ENCODE measurements around the gene FAM114A2.
"Not testable (repeated sequence)": the region's sequence is repeated elsewhere in the genome, so short reads cannot be mapped to it uniquely, and the experiment has no call there.

FAM114A2 gene

DNA sequence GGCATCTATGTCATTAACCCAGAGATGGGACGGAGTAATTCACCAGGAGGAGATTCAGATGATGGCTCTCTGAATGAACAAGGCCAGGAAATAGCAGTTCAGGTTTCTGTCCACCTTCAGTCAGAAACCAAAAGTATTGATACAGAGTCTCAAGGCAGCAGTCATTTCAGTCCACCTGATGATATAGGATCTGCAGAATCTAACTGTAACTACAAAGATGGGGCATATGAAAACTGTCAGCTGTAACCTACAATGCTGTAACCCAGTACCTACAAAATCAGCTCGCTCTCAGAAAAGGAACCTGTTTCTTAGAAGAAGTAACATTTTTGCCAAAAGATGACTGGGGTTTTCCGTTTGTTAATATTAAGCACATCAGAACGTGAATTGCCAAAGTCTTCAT lies 14.8 kb upstream of the FAM114A2 start:
- in situ Hi-C loops (cut with HindIII; ENCODE audit: low sequenced_read_pairs) = no loop called here

DNA sequence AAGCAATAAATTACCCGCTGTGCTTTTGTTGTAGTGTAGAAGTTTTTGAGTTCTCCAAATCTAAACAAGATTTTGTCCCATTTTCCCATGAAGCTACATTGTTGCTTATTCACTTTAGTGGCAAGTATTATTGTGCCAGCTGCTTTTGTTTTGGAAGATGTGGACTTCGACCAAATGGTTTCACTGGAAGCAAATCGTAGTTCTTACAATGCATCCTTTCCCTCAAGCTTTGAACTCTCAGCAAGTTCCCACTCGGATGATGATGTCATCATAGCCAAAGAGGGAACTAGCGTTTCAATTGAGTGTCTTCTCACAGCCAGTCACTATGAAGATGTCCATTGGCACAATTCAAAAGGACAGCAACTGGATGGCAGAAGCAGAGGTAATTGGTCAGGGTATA lies 10.9 kb upstream of the FAM114A2 start:
- in situ Hi-C loops (cut with HindIII; ENCODE audit: low sequenced_read_pairs) = no loop called here

- in situ Hi-C loops (cut with HindIII; ENCODE audit: low sequenced_read_pairs) = no loop called here
These were observed 8.6 kb upstream of the FAM114A2 start for GRCh38 chr5:154047324-154047723.

GRCh38 chr5:154046486-154046885 lies 7.8 kb upstream of the FAM114A2 start:
- in situ Hi-C loops (cut with HindIII; ENCODE audit: low sequenced_read_pairs) = no loop called here

DNA sequence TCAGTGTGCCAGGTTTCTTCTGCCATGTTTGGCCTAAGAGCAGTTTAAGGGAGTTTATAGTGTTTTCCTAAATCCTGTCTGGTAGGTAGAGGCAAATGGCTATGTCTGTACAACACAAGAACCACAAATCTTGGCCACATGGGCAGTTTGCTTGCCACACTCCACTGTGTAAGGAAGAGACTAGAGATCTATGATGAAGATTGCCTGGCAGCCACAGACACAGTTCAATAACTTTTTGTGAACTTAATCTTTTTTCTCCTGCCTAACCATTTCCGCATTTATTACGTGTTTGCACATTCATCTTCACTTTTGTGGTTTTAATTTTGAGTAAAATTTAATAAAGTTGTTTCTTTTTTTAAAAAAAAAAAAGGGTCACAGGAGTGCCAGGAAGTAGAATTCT lies 5.9 kb upstream of the FAM114A2 start:
- in situ Hi-C loops (cut with HindIII; ENCODE audit: low sequenced_read_pairs) = loop anchor here (5.0 kb wide), 1 partner anchor 37 kb away; no protein-coding TSS in a partner anchor

DNA sequence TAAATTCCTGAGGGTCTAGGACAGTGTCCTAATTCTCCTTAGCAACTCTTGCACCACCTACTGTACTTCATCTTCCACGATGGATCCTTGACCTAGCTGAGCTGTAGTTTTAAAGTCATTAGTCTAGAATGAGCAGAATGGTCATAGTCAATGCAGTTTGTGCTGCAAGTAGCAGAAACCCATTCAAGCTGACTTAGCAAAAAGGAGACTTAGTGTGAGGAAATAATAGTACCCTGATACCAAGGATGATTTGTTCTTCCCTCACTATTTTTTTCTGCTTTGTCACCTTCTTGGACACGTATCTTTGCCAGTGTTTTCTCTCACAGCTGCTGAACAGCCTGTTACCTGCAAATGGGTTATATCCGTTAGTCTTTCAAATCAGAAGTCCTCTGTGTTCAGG lies 5.4 kb upstream of the FAM114A2 start:
- in situ Hi-C loops (cut with HindIII; ENCODE audit: low sequenced_read_pairs) = loop anchor here (5.0 kb wide), 1 partner anchor 37 kb away; no protein-coding TSS in a partner anchor

DNA sequence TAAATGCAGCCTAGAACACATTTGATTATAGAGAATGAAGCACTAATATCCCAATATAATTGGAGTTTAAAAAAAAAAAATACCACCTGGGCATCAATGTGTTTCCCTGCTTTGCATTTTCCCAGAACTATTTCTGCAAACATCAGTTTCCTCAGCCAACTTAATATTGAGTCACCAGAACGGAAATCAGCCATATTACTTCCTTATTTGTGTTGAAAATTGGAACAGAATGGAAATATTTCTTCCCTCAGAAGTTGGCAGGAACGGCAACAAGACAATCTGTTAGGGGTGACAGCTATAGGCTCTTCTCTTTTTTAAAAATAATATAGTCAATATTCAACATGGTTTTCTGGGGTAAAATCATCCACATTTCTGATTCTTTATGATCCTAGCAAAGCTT lies 4.1 kb upstream of the FAM114A2 start:
- in situ Hi-C loops (cut with HindIII; ENCODE audit: low sequenced_read_pairs) = loop anchor here (5.0 kb wide), 1 partner anchor 35 kb away; no protein-coding TSS in a partner anchor

DNA sequence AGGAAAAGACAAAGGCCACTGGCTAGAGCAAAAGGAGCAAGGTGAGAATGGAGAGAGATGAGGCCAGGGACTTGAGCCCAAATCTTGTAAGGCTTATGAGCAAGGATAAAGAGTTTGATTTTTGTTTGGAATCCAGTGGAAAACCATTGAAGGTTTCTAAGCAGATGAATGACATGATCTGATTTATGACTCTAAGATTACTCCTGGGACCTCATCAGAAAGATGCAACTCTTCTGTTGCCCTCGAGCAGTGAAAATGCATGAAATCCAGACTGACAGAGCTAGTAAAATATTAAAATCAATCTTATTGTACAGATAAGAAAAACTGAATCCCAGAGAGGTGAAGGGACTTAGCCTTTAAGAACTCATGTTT lies 734 bp upstream of the FAM114A2 start:
- in situ Hi-C loops (cut with HindIII; ENCODE audit: low sequenced_read_pairs) = no loop called here

GRCh38 chr5:154038261-154038706 lies 426 bp downstream of the FAM114A2 start:
- in situ Hi-C loops (cut with HindIII; ENCODE audit: low sequenced_read_pairs) = no loop called here

GRCh38 chr5:154034944-154035343 lies 3.8 kb downstream of the FAM114A2 start:
- in situ Hi-C loops (cut with HindIII; ENCODE audit: low sequenced_read_pairs) = no loop called here

- in situ Hi-C loops (cut with HindIII; ENCODE audit: low sequenced_read_pairs) = no loop called here
These were observed 6.7 kb downstream of the FAM114A2 start for GRCh38 chr5:154031937-154032489.

- in situ Hi-C loops (cut with HindIII; ENCODE audit: low sequenced_read_pairs) = no loop called here
These were observed 12.8 kb downstream of the FAM114A2 start for GRCh38 chr5:154025951-154026350.

DNA sequence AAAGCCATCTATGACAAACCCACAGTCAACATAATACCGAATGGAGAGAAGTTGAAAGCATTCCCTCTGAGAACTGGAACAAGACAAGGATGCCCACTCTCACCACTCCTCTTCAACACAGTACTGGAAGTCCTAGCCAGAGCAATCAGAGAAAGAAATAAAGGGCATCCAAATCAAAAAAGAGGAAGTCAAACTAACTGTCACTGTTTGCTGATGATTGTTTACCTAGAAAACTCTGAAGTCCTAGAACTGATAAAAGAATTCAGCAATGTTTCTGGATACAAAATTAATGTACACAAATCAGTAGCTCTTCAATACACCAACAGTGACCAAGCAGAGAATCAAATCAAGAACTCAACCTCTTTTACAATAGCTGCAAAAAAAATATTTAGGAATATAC lies 19.8 kb downstream of the FAM114A2 start:
- in situ Hi-C loops (cut with HindIII; ENCODE audit: low sequenced_read_pairs) = not testable (repeated sequence)

- in situ Hi-C loops (cut with HindIII; ENCODE audit: low sequenced_read_pairs) = no loop called here
These were observed 23.5 kb downstream of the FAM114A2 start for GRCh38 chr5:154015071-154015693.

GRCh38 chr5:154010660-154011059 lies 28.1 kb downstream of the FAM114A2 start:
- in situ Hi-C loops (cut with HindIII; ENCODE audit: low sequenced_read_pairs) = no loop called here

DNA sequence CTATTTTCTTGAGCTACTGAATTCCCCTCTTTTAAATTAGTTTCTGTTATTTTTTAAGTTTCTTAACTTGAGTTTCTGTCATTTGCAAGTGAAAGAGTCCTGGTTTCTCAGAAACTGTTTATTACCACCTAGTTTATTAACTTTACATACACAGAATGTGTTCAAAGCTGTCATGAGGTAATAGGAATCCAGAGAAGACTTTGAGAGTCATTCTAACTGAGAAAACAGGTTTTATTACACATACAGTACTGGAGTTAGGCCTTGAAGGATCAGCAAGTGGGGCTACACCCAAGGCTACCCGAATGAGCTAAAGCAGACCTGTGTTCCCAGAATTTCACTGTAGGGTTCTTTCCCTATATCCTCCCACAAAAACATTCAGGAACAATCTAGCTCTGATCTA lies 33.1 kb downstream of the FAM114A2 start:
- in situ Hi-C loops (cut with HindIII; ENCODE audit: low sequenced_read_pairs) = loop anchor here (5.0 kb wide), 1 partner anchor 37 kb away; no protein-coding TSS in a partner anchor

- in situ Hi-C loops (cut with HindIII; ENCODE audit: low sequenced_read_pairs) = no loop called here
These were observed 36.1 kb downstream of the FAM114A2 start for GRCh38 chr5:154002511-154003020.

GRCh38 chr5:154002093-154002492 lies 36.6 kb downstream of the FAM114A2 start:
- in situ Hi-C loops (cut with HindIII; ENCODE audit: low sequenced_read_pairs) = no loop called here

DNA sequence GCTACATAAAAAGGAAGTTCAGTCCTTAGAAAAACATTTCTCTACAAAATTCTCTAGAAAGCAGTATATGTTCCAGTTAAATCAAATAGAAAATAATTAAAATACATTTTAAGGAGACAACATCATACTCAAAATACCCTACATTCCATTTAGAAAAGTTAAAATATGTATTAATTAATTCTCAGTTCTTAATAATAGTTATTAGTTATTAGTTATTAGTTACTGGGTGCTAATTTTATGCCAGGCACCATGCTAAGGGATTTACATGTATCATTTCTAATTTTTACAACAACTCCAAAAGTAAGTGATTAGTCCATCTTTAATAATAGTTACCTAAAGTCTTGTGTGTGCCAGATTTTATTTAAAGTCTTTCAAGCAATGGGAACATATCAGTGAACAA lies 38.0 kb downstream of the FAM114A2 start:
- in situ Hi-C loops (cut with HindIII; ENCODE audit: low sequenced_read_pairs) = no loop called here

GRCh38 chr5:153999995-154000394 lies 38.7 kb downstream of the FAM114A2 start:
- in situ Hi-C loops (cut with HindIII; ENCODE audit: low sequenced_read_pairs) = no loop called here

GRCh38 chr5:153998768-153999167 lies 39.9 kb downstream of the FAM114A2 start:
- in situ Hi-C loops (cut with HindIII; ENCODE audit: low sequenced_read_pairs) = no loop called here

GRCh38 chr5:153998010-153998409 lies 40.7 kb downstream of the FAM114A2 start:
- in situ Hi-C loops (cut with HindIII; ENCODE audit: low sequenced_read_pairs) = no loop called here
